ENCODE results near the gene JOSD1.

JOSD1 gene

DNA sequence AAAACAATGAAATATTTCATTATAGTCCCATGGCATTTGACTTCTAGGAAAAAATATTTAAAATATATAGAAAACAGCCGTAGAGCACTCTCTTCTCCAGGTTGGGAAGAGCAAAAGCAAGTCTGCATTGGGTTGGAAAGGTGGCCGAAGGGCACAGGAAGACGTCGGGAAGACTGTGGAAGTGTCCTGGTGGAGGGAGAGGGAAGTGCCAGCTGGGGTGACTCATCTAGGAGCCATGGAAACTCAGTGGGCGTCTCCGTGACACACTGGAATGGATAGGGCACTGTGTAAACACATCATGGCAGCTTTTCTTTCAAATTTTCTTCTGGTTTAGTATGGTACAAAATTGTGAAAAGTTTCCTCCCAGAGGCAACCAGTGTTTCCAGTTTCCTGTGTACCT, 17.7 kb upstream of the JOSD1 start:
- no peak overlapping the region for H2BK12ac ChIP-seq (ENCODE audit: low read length)
- WGBS (ENCODE audit: extremely low coverage, insufficient coverage, insufficient read length): no CpG with 5 or more reads among the region's 6 CpGs
- H3K4me3 ChIP-seq (ENCODE audit: low read depth, low read length): no peak overlapping the region
- no peak overlapping the region for H3K4me2 ChIP-seq (ENCODE audit: low read length)
- no peaks in the 10 kb centered on the region for H3K27me3 ChIP-seq (ENCODE audit: insufficient read depth, low read length)
- H3K79me1 ChIP-seq (ENCODE audit: low read length): no peaks in the 10 kb centered on the region
- H4K91ac ChIP-seq (ENCODE audit: low read depth, low read length): no peak overlapping the region
- H3K14ac ChIP-seq (ENCODE audit: low read length): no peak overlapping the region
- no peak overlapping the region for H2BK120ac ChIP-seq (ENCODE audit: insufficient read depth, low read length, poor library complexity)
- no peak overlapping the region for H3K23ac ChIP-seq (ENCODE audit: low read length)
- peaks cover 31 to 37% of the 10 kb centered on the region in 2 experiments for H3K36me3 ChIP-seq (ENCODE audit: control insufficient read depth in 1 of 2, insufficient read depth in 2 of 2, low read length in 2 of 2)
- no peaks in the 10 kb centered on the region for H3K79me2 ChIP-seq (ENCODE audit: control insufficient read depth, insufficient read depth, low read length, poor library complexity)
- H3K9ac ChIP-seq (ENCODE audit: low read length): no peak overlapping the region
- H3K27ac ChIP-seq (ENCODE audit: low read depth, low read length): no peak overlapping the region
- DNase-seq: peak; percentile 83 to 88
- H2BK5ac ChIP-seq (ENCODE audit: low read depth, low read length, poor library complexity): no peak overlapping the region
- H2AFZ ChIP-seq (ENCODE audit: insufficient read depth, low read length, poor library complexity): no peak overlapping the region
- H2AK5ac ChIP-seq (ENCODE audit: low read length): no peak overlapping the region
- H3K9me3 ChIP-seq (ENCODE audit: insufficient read depth, low read depth, low read length): no peaks in the 10 kb centered on the region
- peaks cover 0 to 5% of the 10 kb centered on the region in 2 experiments for H3K4me1 ChIP-seq (ENCODE audit: control insufficient read depth in 1 of 2, insufficient read depth in 2 of 2, low read length in 2 of 2)
- H4K12ac ChIP-seq (ENCODE audit: low read depth, low read length): no peak overlapping the region
- no peak overlapping the region for H3K18ac ChIP-seq (ENCODE audit: low read length)
- no peak overlapping the region for H3K4ac ChIP-seq (ENCODE audit: low read depth, low read length)
- H4K8ac ChIP-seq (ENCODE audit: low read depth, low read length): no peak overlapping the region

DNA sequence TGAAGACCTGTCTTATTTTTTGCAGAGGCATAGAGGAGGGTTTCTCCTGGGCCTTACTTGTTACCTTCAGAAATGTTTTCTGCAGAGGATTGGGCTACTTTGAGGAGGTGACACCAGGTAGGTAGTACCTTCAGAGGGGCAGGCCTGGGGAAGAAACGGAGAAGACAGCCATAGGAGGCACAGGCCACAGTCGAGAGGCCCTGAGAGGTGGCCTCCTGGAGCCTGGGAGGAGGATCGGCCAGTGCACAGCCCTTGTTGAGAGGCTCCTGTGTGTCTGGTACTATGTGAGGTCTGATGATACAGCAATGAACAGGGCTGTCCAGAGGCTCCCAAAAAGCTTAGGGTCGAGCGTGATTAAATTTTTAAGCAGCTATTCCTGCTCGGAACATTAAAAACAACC, 16.5 kb upstream of the JOSD1 start:
- Histone ChIP-seq H3K4me3 (ENCODE audit: low read depth, low read length) (no peak overlapping the region), H3K4me1 (ENCODE audit: control insufficient read depth in 1 of 2, insufficient read depth in 2 of 2, low read length in 2 of 2) (peaks cover 0 to 12% of the 10 kb centered on the region in 2 experiments), H4K12ac (ENCODE audit: low read depth, low read length) (no peak overlapping the region), H3K4ac (ENCODE audit: low read depth, low read length) (no peak overlapping the region), H3K27ac (ENCODE audit: low read depth, low read length) (no peak overlapping the region), H3K18ac (ENCODE audit: low read length) (no peak overlapping the region), H3K36me3 (ENCODE audit: control insufficient read depth in 1 of 2, insufficient read depth in 2 of 2, low read length in 2 of 2) (peaks cover 28 to 29% of the 10 kb centered on the region in 2 experiments), H2BK5ac (ENCODE audit: low read depth, low read length, poor library complexity) (no peak overlapping the region), H3K4me2 (ENCODE audit: low read length) (no peak overlapping the region), H2AFZ (ENCODE audit: insufficient read depth, low read length, poor library complexity) (no peak overlapping the region), H3K79me2 (ENCODE audit: control insufficient read depth, insufficient read depth, low read length, poor library complexity) (no peaks in the 10 kb centered on the region), H2BK12ac (ENCODE audit: low read length) (no peak overlapping the region), H3K27me3 (ENCODE audit: insufficient read depth, low read length) (no peaks in the 10 kb centered on the region), H3K14ac (ENCODE audit: low read length) (no peak overlapping the region), H2AK5ac (ENCODE audit: low read length) (no peak overlapping the region), H3K9ac (ENCODE audit: low read length) (no peak overlapping the region), H2BK120ac (ENCODE audit: insufficient read depth, low read length, poor library complexity) (no peak overlapping the region), H4K8ac (ENCODE audit: low read depth, low read length) (no peak overlapping the region), H4K91ac (ENCODE audit: low read depth, low read length) (no peak overlapping the region), H3K23ac (ENCODE audit: low read length) (no peak overlapping the region), H3K9me3 (ENCODE audit: insufficient read depth, low read depth, low read length) (no peaks in the 10 kb centered on the region), H3K79me1 (ENCODE audit: low read length) (no peaks in the 10 kb centered on the region)
- no peak for DNase-seq
- WGBS (ENCODE audit: extremely low coverage, insufficient coverage, insufficient read length): no CpG with 5 or more reads among the region's 6 CpGs

DNA sequence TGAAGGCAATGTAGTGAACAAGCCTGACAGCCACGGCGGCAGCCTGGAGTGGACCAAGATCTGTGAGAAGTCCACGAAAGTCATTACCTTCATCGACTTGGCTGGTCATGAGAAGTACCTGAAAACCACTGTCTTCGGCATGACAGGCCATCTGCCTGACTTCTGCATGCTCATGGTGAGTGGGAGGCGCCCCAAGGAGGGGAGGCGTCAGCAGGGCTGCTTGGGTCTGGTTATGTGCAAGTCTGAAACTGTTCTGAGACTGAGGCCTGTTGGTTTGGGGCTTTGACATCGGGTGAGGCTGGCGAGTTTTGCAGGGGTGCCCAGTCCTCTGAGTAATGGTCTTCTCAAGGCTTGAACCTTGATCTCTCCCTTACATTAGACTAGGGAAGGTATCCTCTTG, 16.1 kb upstream of the JOSD1 start:
- H4K12ac ChIP-seq (ENCODE audit: low read depth, low read length): no peak overlapping the region
- H4K91ac ChIP-seq (ENCODE audit: low read depth, low read length): no peak overlapping the region
- no peaks in the 10 kb centered on the region for H3K27me3 ChIP-seq (ENCODE audit: insufficient read depth, low read length)
- no peak overlapping the region for H3K9ac ChIP-seq (ENCODE audit: low read length)
- no CpG with 5 or more reads among the region's 9 CpGs for WGBS (ENCODE audit: extremely low coverage, insufficient coverage, insufficient read length)
- no peak overlapping the region for H4K8ac ChIP-seq (ENCODE audit: low read depth, low read length)
- no peak overlapping the region for H2AK5ac ChIP-seq (ENCODE audit: low read length)
- no peak overlapping the region for H3K4ac ChIP-seq (ENCODE audit: low read depth, low read length)
- H2BK12ac ChIP-seq (ENCODE audit: low read length): no peak overlapping the region
- H3K23ac ChIP-seq (ENCODE audit: low read length): no peak overlapping the region
- no peaks in the 10 kb centered on the region for H3K79me1 ChIP-seq (ENCODE audit: low read length)
- peaks cover 0 to 15% of the 10 kb centered on the region in 2 experiments for H3K4me1 ChIP-seq (ENCODE audit: control insufficient read depth in 1 of 2, insufficient read depth in 2 of 2, low read length in 2 of 2)
- no peaks in the 10 kb centered on the region for H3K9me3 ChIP-seq (ENCODE audit: insufficient read depth, low read depth, low read length)
- no peak for DNase-seq
- H3K79me2 ChIP-seq (ENCODE audit: control insufficient read depth, insufficient read depth, low read length, poor library complexity): no peaks in the 10 kb centered on the region
- H2BK5ac ChIP-seq (ENCODE audit: low read depth, low read length, poor library complexity): no peak overlapping the region
- peaks cover 28 to 29% of the 10 kb centered on the region in 2 experiments for H3K36me3 ChIP-seq (ENCODE audit: control insufficient read depth in 1 of 2, insufficient read depth in 2 of 2, low read length in 2 of 2)
- H2BK120ac ChIP-seq (ENCODE audit: insufficient read depth, low read length, poor library complexity): no peak overlapping the region
- no peak overlapping the region for H3K27ac ChIP-seq (ENCODE audit: low read depth, low read length)
- no peak overlapping the region for H3K14ac ChIP-seq (ENCODE audit: low read length)
- no peak overlapping the region for H3K18ac ChIP-seq (ENCODE audit: low read length)
- no peak overlapping the region for H3K4me3 ChIP-seq (ENCODE audit: low read depth, low read length)
- no peak overlapping the region for H3K4me2 ChIP-seq (ENCODE audit: low read length)
- no peak overlapping the region for H2AFZ ChIP-seq (ENCODE audit: insufficient read depth, low read length, poor library complexity)

DNA sequence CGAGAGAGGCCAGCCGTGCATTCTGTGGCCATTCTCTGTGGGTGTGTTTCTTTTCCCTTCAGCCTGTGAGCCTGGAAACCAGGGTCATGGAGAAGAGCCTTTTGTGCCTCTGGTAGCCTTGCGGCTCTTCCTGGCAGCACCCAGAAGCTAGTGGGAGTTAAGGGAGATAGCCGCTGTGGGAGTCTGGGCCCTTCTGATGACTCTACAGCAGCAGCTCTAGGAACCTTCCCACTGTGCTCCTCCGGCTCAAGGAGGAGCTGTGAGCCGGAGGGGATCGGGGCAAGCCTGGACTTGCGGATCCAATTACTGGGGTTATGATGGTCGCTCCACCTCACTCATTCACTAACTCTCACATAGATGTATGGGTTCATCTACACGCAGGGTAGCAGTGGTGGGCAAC, 15.5 kb upstream of the JOSD1 start:
- WGBS (ENCODE audit: extremely low coverage, insufficient coverage, insufficient read length): no CpG with 5 or more reads among the region's 10 CpGs
- peaks cover 0 to 15% of the 10 kb centered on the region in 2 experiments for H3K4me1 ChIP-seq (ENCODE audit: control insufficient read depth in 1 of 2, insufficient read depth in 2 of 2, low read length in 2 of 2)

More for the DNA sequence above, 15.5 kb upstream of the JOSD1 start:
- no peaks in the 10 kb centered on the region for H3K27me3 ChIP-seq (ENCODE audit: insufficient read depth, low read length)
- H3K14ac ChIP-seq (ENCODE audit: low read length): no peak overlapping the region
- no peak overlapping the region for H4K8ac ChIP-seq (ENCODE audit: low read depth, low read length)
- no peak overlapping the region for H3K23ac ChIP-seq (ENCODE audit: low read length)
- H2AK5ac ChIP-seq (ENCODE audit: low read length): no peak overlapping the region
- H3K4me2 ChIP-seq (ENCODE audit: low read length): no peak overlapping the region
- no peak overlapping the region for H4K12ac ChIP-seq (ENCODE audit: low read depth, low read length)
- no peak overlapping the region for H4K91ac ChIP-seq (ENCODE audit: low read depth, low read length)
- no peaks in the 10 kb centered on the region for H3K9me3 ChIP-seq (ENCODE audit: insufficient read depth, low read depth, low read length)
- no peaks in the 10 kb centered on the region for H3K79me2 ChIP-seq (ENCODE audit: control insufficient read depth, insufficient read depth, low read length, poor library complexity)
- H2BK12ac ChIP-seq (ENCODE audit: low read length): no peak overlapping the region
- H3K18ac ChIP-seq (ENCODE audit: low read length): no peak overlapping the region
- no peak overlapping the region for H3K4ac ChIP-seq (ENCODE audit: low read depth, low read length)
- no peak overlapping the region for H2BK120ac ChIP-seq (ENCODE audit: insufficient read depth, low read length, poor library complexity)
- no peaks in the 10 kb centered on the region for H3K79me1 ChIP-seq (ENCODE audit: low read length)
- H3K4me3 ChIP-seq (ENCODE audit: low read depth, low read length): no peak overlapping the region
- H2AFZ ChIP-seq (ENCODE audit: insufficient read depth, low read length, poor library complexity): no peak overlapping the region
- no peak for DNase-seq
- H3K36me3 ChIP-seq (ENCODE audit: control insufficient read depth in 1 of 2, insufficient read depth in 2 of 2, low read length in 2 of 2): peaks cover 23 to 24% of the 10 kb centered on the region in 2 experiments
- no peak overlapping the region for H3K27ac ChIP-seq (ENCODE audit: low read depth, low read length)
- no peak overlapping the region for H2BK5ac ChIP-seq (ENCODE audit: low read depth, low read length, poor library complexity)
- H3K9ac ChIP-seq (ENCODE audit: low read length): no peak overlapping the region

Data from trophoblast cell (in vitro differentiated cells and primary cell).